NCI-H2029 (cell line): ENCODE results near the gene ATP6V0B.

ENCODE experiments used
- DNase-seq: peaks from one replicate; lab custom pipeline; 2025; lab: John Stamatoyannopoulos, UW

The ATP6V0B gene

DNA sequence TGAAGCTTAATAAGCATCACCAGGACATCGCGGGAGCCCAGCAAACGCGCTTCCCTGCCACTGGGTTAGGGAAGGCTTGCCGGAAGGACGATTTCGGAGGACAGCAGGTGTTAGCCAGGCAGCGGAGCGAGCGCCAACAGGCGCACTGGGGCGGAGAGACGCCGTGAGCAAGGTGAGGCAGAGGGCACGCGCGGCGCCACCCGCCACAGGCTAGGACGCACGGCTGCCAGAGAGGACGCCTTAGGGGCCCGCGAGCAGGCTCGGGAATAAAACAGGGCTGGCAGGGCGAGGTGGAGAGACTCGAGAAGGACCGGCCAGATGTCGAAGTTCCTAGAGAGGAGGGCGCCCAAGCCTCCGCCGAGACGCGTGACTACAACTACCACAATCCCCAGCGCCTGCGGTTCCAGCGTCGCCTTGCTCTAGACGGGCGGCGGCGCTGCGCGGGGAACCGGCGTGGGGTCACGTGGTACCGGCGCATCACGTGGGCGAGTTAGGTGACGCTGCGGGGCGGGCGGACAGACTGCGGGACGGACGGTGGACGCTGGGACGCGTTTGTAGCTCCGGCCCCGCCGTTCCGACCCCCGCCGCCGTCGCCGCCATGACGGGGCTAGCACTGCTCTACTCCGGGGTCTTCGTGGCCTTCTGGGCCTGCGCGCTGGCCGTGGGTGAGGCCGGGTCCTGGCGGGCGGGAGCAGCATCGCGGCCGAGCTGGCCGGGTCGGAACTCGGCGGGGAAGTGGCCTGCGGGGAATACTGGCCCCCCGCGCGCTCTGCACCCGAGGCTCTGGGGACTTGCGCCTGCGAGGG is at the start of gene ATP6V0B:
Gene ATP6V0B (plus strand): TSS at position 518 of the 806 bp plus-strand sequence. CDS start 81 bp downstream, at position 599.
- peak; percentile 99 for DNase-seq

DNA sequence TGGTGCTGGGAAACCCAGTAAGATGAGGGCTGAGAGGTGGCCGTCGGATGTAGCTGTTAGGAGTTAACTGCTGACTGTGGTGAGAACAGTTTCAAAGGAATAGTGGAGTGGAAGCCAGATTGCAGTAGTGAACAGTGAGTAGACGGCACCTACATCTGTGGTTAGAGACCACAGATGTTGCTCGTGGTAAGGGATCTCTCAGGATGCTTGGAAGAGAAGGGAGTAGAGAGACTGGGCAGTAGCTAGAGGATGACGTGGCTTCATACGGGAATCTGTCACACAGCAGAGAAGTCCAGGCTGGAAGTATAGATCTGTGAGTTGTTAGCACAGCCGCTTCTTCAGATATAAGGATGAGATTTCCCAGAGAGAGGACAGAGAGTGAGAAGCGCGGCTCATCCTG is 48.9 kb upstream of the ATP6V0B start:
- no peak for DNase-seq

DNA sequence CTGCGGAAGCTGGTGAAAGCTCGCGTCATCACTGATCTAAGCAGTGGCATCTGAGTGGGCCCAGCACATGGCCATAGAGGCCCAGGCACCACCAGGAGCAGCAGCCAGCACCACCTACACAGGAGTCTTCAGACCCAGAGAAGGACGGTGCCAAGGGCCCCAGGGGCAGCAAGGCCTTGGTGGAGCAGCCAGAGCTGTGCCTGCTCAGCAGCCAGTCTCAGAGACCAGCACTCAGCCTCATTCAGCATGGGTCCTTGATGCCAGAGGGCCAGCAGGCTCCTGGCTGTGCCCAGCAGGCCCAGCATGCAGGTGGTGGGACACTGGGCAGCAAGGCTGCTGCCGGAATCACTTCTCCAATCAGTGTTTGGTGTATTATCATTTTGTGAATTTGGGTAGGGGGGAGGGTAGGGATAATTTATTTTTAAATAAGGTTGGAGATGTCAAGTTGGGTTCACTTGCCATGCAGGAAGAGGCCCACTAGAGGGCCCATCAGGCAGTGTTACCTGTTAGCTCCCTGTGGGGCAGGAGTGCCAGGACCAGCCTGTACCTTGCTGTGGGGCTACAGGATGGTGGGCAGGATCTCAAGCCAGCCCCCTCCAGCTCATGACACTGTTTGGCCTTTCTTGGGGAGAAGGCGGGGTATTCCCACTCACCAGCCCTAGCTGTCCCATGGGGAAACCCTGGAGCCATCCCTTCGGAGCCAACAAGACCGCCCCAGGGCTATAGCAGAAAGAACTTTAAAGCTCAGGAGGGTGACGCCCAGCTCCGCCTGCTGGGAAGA is 44.4 kb upstream of the ATP6V0B start:
- DNase-seq, result peak; percentile 12

DNA sequence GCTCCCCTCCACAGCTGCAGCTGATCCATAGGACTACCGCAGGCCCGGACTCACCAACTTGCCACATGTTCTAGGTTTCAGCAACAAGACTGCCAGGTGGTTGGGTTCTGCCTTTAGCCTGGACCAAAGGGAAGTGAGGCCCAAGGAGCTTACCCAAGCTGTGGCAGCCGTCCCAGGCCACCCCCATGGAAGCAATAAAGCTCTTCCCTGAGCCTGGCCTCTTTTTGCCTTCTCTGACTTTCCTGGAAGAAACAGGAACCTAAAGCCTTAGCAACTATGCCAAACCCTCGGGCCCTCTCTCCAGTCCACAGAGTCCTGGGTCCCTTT is 43.8 kb upstream of the ATP6V0B start:
- DNase-seq, result no peak

DNA sequence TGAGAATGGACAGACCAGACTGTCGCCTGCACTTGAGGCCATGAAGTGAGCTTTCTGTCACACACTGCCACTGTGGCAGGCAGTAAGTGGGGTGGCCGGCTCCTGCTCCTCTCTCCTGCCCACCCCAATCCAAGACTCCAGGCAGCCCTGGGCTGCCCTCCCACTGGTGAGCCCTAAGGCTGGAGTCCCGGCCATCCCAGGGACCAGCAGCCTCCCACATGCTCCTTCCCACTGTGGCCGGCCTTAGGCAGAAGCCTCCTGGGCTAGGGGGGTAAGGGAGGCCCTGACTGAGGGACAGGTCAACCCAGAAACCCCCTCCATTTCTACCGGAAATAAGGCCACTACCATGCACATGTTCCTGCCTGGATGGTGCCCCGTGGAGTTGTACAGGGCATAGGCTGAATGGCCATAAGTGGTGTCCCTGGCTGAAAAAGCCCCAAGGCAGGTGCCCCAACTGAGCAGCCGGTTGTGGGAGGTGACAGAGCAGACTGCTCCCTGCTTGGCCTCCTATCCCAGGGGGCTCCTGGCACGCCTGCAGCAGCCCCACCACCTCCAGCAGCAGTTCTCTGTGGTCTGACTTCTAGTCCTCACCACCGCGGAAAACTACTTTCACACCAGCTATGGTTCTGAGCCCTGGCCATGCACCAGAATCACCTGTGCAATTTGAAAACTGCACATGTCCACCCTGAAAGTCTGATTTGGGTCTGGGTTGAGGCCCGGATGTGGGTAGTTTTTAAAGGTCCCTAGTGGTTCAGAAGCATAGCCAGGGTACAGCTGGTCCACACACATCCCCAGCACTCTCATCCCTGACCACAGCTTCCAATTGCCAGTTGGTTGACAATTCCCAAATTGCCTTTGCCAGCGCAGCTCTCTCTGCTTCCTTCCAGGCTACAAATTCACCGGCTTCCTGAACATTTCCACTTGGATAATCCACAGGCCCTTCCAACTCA is 42.8 kb upstream of the ATP6V0B start:
- no peak for DNase-seq

DNA sequence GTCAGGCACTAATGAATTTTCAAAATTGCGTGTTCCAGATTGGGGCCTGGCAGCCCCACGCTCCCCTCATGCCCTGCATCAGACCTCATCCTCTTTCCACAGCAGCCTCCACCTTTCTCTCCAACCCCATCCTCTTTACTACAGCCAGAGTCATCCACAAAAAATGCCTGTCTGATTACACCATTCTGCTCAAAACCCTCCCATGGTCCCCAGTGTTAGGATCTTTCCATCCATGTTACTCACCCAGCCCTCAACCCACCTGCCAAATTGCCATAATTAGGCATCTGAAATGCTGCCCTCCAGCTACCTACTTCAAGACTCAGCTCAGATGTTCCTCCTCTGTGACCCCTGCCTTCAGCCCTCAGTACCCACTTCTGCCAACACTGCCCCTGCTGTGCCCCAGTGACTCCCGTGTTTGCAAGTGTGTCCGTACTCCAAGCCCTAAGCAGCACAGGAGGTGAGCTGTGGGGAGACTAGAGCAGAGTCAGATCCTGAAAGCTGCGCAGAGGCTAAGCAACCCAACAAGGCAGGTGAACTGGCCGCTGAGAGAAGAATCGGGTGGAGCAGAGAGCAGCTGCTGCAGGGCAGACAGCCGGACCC is 41.9 kb upstream of the ATP6V0B start:
- DNase-seq, result no peak

DNA sequence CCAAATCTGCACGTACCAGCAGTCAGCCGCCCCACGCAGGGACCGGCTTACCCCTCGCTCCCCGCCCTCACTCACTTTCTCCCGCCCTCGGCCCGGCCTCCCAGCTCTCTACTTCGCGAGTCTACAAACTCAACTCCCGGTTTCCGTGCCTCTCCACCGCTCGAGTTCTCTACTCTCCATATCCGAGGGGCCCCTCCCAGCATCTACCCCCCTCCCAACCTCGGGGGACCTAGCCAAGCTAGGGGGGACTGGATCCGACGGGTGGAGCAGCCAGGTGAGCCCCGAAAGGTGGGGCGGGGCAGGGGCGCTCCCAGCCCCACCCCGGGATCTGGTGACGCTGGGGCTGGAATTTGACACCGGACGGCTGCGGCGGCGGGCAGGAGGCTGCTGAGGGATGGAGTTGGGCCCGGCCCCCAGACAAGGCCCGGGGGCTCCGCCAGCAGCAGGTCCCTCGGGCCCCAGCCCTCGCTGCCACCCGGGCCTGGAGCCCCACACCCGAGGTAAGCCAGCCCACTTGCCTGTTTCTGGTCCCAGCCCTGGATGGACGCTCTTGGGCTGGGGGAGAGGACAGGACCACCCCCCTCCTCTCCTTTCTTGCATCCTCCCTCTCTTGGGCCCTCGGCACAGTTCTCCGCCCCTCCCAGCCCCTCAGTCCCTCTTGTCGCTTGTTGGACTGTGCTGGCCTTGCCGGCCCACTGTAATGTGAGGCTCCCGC is 41.2 kb upstream of the ATP6V0B start, which contains the start of gene ARTN:
Gene ARTN (plus strand): TSS at position 416 of the 715 bp plus-strand sequence. CDS start 1,856 bp downstream, outside the sequence.
- DNase-seq, result peak; percentile 48

DNA sequence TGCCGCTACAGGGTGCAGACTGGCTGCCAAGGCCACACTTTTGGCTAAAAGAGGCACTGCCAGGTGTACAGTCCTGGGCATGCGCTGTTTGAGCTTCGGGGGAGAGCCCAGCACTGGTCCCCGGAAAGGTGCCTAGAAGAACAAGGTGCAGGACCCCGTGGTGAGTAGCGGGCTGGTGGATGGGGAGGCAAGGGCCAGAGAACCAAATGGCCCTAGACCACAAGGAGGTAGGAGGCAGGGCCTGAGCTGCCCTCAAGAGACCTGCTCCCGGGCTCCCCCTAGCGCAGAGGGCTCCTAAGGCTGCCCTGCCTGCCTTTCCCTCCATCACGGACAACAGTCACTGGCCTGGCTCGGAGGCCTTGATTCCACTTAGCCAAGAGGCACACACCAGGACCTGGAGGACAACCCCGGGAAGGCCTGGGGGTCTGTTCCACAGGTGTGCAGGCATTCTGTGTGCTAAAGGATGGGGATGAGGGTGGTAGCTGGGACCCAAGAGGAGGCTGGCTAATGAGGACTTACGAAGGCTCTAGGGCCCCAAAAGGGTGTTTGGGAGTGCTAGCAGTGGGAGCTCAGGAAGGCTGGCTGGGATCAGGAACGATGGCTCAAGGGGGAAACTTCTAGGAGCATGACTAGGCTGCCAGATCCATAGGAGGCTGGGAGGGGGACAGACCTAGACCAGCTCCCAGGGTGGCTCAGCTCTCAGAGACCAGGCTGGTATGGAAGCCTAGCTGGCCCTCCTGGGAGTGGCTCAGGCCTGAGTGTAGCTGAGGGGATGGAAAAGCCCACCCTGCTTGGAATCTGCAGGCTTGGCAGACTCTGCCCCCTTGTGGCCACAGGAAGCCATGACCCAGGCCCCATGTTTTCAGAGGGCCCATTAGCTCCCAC is 40.4 kb upstream of the ATP6V0B start:
- peak; percentile 87 for DNase-seq

DNA sequence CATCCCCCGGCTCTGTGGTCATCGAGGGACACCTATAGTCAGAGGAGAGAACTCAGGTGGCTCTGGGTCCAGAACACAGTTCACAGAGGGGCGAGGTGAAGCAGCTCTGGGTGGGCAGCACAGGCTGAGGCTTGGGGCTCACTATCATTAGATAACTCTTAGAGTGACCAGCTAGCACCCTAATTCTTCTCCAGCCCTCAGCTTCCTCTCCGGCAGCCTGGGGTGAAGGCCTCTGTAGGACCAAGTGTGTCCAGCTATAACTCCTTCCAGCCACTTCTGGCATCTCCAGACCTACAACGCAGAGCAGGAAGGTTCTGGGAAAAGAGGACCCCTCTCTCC is 39.8 kb upstream of the ATP6V0B start:
- no peak for DNase-seq

DNA sequence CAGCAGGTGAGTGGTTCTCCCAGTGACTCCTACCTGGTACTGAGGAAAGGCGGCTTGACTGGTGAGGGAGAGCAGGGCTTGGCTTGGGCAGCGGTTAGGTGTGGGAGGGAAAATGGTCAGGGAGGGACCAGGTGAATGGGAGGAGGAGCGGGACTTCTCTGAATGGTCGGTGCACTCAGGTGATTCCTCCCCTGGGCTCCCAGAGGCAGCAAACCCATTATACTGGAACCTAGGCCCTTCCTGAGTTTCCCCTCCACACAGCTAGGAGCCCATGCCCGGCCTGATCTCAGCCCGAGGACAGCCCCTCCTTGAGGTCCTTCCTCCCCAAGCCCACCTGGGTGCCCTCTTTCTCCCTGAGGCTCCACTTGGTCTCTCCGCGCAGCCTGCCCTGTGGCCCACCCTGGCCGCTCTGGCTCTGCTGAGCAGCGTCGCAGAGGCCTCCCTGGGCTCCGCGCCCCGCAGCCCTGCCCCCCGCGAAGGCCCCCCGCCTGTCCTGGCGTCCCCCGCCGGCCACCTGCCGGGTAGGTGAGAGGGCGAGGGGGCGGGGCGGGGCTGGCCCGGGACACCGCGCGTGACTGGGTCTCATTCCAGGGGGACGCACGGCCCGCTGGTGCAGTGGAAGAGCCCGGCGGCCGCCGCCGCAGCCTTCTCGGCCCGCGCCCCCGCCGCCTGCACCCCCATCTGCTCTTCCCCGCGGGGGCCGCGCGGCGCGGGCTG is 38.9 kb upstream of the ATP6V0B start:
- peak; percentile 80 for DNase-seq

DNA sequence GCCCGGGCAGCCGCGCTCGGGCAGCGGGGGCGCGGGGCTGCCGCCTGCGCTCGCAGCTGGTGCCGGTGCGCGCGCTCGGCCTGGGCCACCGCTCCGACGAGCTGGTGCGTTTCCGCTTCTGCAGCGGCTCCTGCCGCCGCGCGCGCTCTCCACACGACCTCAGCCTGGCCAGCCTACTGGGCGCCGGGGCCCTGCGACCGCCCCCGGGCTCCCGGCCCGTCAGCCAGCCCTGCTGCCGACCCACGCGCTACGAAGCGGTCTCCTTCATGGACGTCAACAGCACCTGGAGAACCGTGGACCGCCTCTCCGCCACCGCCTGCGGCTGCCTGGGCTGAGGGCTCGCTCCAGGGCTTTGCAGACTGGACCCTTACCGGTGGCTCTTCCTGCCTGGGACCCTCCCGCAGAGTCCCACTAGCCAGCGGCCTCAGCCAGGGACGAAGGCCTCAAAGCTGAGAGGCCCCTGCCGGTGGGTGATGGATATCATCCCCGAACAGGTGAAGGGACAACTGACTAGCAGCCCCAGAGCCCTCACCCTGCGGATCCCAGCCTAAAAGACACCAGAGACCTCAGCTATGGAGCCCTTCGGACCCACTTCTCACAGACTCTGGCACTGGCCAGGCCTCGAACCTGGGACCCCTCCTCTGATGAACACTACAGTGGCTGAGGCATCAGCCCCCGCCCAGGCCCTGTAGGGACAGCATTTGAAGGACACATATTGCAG is 38.2 kb upstream of the ATP6V0B start:
- peak; percentile 70 for DNase-seq

DNA sequence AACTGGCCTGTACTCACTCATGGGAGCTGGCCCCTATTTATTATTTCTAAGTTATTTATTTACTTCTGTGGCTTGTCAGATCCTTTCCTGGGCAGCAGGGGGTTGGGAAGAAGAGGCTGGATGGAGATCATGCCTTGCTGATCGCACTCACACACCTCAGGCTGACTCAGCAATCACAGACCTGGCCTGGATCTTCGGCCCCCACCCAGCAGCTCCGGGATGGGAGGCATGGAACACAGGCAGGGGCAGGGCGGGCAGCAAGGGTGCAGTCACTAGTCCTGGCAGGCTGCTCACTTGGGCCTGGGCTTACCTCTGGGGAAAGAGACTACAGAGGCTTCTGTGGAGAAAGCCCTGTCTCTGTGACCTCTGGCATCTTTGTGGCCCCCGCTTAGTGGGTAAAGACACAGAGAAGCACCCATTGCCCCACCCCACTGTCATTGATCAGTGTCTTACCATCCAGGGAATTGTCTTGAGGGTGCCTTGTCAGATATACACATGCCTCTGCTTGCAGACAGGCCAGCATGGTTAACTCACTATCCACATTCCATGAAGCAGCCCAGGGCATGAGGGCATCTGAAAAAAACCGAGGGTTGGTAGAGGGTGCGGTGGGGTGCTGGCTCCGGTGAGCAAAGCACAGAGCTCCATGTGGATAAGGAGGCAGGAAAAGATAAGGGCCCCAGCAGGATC is 37.4 kb upstream of the ATP6V0B start:
- DNase-seq, result no peak

DNA sequence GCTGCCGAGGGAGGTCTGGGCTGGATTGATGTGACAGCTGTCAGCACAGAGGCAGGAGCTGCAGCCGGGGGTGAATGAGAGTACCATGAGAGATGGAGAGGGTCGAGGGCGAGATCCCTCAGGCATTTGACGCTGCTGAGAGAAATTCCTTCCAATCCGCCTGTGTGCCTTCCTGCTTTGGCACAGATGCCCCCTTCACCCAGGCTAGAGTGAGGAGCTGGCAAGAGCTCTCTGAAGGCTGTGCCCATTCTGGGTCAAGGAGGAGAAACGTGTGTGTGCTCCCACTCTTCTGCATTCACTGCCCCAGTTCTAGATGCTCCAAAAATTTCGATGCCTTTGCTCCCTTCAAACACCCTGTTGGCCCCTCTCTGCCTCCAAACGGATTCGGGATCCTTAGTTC is 36.4 kb upstream of the ATP6V0B start:
- DNase-seq, result no peak

DNA sequence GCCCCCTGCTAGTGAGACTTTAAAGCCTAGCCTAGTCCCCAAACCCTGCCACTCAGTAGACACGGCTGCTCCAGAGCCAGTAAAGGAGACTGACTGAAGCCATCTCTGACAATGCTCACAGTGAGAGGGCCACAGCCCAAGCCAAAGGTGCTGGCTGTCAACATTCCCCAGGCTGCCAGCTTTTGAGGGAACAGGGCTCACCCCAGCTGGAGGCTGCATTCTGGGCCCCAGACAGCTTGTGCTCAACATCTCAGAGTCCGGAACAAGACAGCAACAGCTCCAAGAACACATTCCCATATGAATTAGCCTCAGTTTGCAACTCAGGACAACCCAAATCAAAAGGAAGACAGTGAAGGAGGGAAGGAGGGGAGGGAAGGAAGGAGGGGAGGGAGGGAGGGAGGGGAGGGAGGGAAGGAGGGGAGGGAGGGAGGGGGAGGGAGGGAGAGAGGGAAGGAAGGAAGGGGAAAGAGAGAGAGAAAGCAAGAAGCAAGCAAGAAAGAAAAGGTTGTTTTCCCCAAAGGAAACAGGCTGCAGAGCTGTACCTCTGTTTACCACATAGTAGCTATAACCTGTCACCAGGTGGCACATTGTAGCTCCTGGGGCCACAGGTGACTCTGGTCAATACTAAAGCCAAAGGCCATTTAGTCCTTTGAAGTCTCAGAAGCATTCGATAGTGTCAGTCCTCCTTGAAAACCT is 35.7 kb upstream of the ATP6V0B start:
- DNase-seq, result no peak

DNA sequence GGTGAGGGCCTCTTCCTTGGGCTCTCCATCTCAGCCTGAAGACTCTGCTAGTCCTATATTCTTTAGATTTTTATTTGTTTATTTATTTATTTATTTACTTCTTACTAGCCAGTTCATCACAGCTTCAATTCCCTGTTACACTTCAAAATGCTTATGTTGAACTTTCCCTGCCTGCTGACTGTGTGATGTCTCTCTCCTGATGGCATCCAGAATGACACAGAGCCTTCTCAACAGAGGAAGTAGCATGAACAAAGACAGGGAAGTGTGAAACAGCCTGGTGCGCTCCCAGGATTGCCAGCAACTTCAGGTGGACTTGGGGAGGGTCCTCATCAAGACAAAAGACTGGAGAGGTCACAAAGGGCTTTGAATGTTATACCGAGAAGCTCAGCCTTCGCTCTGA is 32.3 kb upstream of the ATP6V0B start:
- DNase-seq, result no peak

DNA sequence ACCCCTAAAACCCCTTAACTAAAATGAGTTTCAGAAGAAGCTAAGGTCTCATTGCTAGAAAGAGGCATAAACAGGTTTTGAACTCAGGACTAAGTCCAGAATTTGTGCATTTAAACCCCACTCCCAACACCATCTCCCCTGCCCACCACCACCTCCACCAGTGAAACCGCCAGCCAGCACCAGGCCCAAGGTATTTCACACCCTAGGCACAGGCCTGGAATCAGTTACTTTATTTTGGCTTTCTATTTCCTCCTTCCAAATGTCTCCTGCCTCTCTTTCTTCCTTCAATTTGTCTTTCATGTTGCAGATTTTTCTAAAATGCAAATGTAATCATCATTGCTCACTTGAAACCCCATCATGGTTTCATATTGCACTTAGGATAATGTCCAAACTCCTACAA is 29.9 kb upstream of the ATP6V0B start:
- DNase-seq, result no peak

DNA sequence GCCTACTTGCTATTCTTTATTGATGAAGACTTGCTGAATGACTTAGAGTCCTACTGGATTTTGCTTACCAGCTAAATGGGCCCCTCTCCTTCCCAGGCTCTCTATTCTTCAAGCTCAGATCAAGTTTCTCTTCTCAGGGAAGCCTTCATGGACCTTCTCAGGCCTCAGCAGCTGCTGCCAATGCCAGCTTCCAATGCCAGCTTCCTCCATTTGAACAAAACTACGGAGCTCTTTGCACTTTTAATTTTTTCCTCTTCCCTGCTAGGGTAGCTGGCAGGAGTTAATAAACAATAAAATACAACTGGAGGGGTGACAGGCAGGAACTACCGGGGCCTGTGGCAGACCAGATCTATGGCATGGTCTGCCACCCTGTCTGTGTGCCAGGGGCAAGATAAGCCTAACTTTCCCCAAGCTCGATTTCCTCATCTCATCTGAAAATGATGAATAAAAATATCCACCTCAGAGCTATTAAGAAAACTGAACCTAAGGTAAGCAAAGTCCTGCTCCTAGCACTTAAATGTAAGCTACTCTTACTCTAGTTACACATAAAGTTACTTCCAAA is 29.0 kb upstream of the ATP6V0B start:
- DNase-seq, result no peak
